MCF 10A (cell line): ENCODE measurements around the gene PHTF2. TPM values are rescaled to one million over a fixed set of nuclear protein-coding genes. Genes with fewer than 3 reads are reported as not detected.

Experiments
- BruUV-seq: library from RNA; stranded (reverse); fragments of 400-500 nt; replicated peaks from 2 replicates; lab custom pipeline; 2021; lab: Mats Ljungman, UMichigan
- CTCF ChIA-PET: fragments of 300-600 bp; sonication (Branson Sonifier 250); formaldehyde crosslinking; extraction: SDS; loops from one replicate; lab custom pipeline; 2021; ENCODE audit warnings: antibody characterized with exemption, inconsistent platforms; lab: Yijun Ruan, JAX
- POLR2A ChIA-PET: fragments of 300-600, 350-650 bp; sonication (Branson Sonifier 250); formaldehyde crosslinking; extraction: SDS; loops from one replicate; lab custom pipeline; 2020; ENCODE audit warnings: antibody characterized with exemption, inconsistent platforms; lab: Yijun Ruan, JAX
- DNase-seq: peaks from one replicate; pipeline ENCODE4 v3.0.0-alpha.2; 2018; ENCODE audit not compliant: unreplicated experiment
- H3K27ac Mint-ChIP-seq: one replicate; pipeline ENCODE4 v1.8.0; 2022; ENCODE audit warnings: mild to moderate bottlenecking, low read depth, mixed read lengths; ENCODE audit not compliant: unreplicated experiment
- H3K27me3 Mint-ChIP-seq: one replicate; pipeline ENCODE4 v1.8.0; 2022; ENCODE audit warnings: mixed read lengths; ENCODE audit not compliant: insufficient read depth, unreplicated experiment
- H3K36me3 Mint-ChIP-seq: one replicate; pipeline ENCODE4 v1.8.0; 2022; ENCODE audit warnings: mild to moderate bottlenecking, moderate library complexity, mixed read lengths; ENCODE audit not compliant: insufficient read depth, unreplicated experiment
- H3K4me1 Mint-ChIP-seq: one replicate; pipeline ENCODE4 v1.8.0; 2022; ENCODE audit warnings: mixed read lengths; ENCODE audit not compliant: insufficient read depth, unreplicated experiment
- H3K4me3 Mint-ChIP-seq: one replicate; pipeline ENCODE4 v1.8.0; 2022; ENCODE audit warnings: mild to moderate bottlenecking, moderate library complexity, mixed read lengths; ENCODE audit not compliant: unreplicated experiment
- H3K9me3 Mint-ChIP-seq: one replicate; pipeline ENCODE4 v1.8.0; 2022; ENCODE audit warnings: mixed read lengths; ENCODE audit not compliant: unreplicated experiment
- CTCF ChIP-seq: fragments of 200-600 bp; IDR thresholded peaks from one replicate; pipeline ENCODE4 v1.8.0; 2022; ENCODE audit warnings: antibody characterized with exemption, mild to moderate bottlenecking; ENCODE audit not compliant: unreplicated experiment
- intact Hi-C: fragments of 100-400 bp; cut with micrococcal nuclease; formaldehyde crosslinking; loops from 2 replicates; pipeline ENCODE4 v1.14.1; 2022
- total RNA-seq: library from RNA; stranded (reverse); gene quantifications from 2 replicates; pipeline ENCODE4 v1.2.3, GENCODE V29; 2022

Gene PHTF2
- total RNA-seq, 1 experiment from 2014 or later, result 16.0 TPM

DNA sequence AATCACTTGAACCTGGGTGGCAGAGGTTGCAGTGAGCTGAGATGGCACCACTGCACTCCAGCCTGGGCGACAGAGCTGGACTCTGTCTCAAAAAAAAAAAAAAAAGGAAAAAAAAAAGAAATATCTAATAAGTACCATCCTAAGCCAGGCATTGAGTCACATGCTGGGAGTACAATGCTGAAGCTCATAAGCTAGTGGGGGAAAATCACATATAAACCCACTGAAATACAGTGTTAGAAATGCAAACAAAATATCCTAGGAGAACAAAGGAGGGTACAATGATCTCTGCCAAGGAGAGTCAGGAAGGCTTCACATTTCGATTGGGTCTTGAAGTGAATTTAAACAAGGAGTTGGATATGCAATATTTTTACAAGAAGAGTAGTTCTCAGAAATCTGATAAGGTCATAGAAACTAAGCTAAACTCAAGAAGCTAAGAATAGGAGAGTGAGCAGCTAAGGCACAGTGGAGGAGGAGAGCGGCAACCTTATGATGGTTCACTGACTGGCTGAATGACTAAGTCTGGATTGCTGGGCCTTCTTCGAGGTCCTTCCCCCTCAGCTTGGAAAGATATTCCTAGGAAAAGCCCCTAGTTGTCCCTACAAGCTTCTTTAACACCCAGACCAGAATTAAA, 115.5 kb downstream of the PHTF2 start:
- H3K27me3 Mint-ChIP-seq, result no peaks in the 10 kb centered on the region
- BruUV-seq, result no TSS peak
- ChIA-PET CTCF (interaction anchor here (0.6 to 1.9 kb wide), 2 partner anchors 262 to 285 kb away, joined by 3 to 6 read pairs; no protein-coding TSS in a partner anchor), POLR2A (interaction anchor here (0.6 to 1.2 kb wide), 3 partner anchors 115 to 198 kb away, joined by 3 to 4 read pairs (median 3); no protein-coding TSS in a partner anchor)
- peaks cover 6% of the 10 kb centered on the region for H3K36me3 Mint-ChIP-seq
- TF ChIP-seq CTCF, result no peak
- no peaks in the 10 kb centered on the region for H3K9me3 Mint-ChIP-seq
- no peak for DNase-seq
- intact Hi-C loops, result no loop called here
- H3K4me1 Mint-ChIP-seq, result no peaks in the 10 kb centered on the region
- H3K4me3 Mint-ChIP-seq, result no peak overlapping the region
- H3K27ac Mint-ChIP-seq, result no peak overlapping the region

- intact Hi-C loops, result no loop called here
- TF ChIP-seq CTCF, result no peak
These were observed 119.1 kb downstream of the PHTF2 start for GRCh38 chr7:77917500-77918262.

GRCh38 chr7:77918676-77919075, 120.1 kb downstream of the PHTF2 start:
- CTCF ChIA-PET, result no interaction called here
- Mint-ChIP-seq H3K4me1 (no peaks in the 10 kb centered on the region), H3K36me3 (peaks cover 6% of the 10 kb centered on the region), H3K27me3 (no peaks in the 10 kb centered on the region), H3K27ac (no peak overlapping the region), H3K4me3 (no peak overlapping the region), H3K9me3 (no peaks in the 10 kb centered on the region)
- POLR2A ChIA-PET, result no interaction called here
- intact Hi-C loops, result no loop called here
- no TSS peak for BruUV-seq
- no peak for DNase-seq
- TF ChIP-seq CTCF, result no peak

More at GRCh38 chr7:77917500-77918262, 119.1 kb downstream of the PHTF2 start:
- ChIA-PET CTCF (interaction anchor here (0.7 to 1.3 kb wide), 2 partner anchors 103 to 266 kb away, joined by 3 to 4 read pairs; no protein-coding TSS in a partner anchor), POLR2A (interaction anchor here (1.4 kb wide), 1 partner anchor 10 kb away, joined by 4 read pairs; no protein-coding TSS in a partner anchor)
- no peak for DNase-seq
- no peaks in the 10 kb centered on the region for H3K9me3 Mint-ChIP-seq
- BruUV-seq, result no TSS peak
- H3K4me1 Mint-ChIP-seq, result no peaks in the 10 kb centered on the region
- peaks cover 6% of the 10 kb centered on the region for H3K36me3 Mint-ChIP-seq
- no peaks in the 10 kb centered on the region for H3K27me3 Mint-ChIP-seq
- H3K4me3 Mint-ChIP-seq, result no peak overlapping the region
- H3K27ac Mint-ChIP-seq, result no peak overlapping the region

DNA sequence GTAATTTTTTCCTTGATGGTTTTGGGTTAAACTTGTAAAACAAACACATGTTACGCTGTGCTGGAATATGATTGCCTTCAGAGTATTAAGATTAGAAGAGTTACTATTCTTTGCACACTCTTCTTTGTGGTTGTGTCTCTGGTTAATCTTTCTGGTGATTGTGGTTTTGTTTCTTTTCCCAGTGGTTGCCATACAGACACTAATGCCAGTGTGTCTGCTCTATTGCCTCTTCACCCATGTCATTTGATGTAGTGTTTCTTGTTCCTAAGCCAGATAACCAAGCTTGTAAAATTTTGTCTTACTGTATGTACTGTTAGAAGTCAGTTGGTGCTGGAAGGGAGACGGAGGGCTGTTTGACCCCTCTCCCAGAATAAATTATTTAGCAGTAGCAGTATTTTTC, 124.8 kb downstream of the PHTF2 start:
- DNase-seq, result no peak
- no peak overlapping the region for H3K4me3 Mint-ChIP-seq
- ChIA-PET POLR2A (interaction anchor here (1.0 kb wide), 1 partner anchor 9 kb away, joined by 3 read pairs; no protein-coding TSS in a partner anchor), CTCF (interaction anchor here (0.5 kb wide), 1 partner anchor 271 kb away, joined by 3 read pairs; no protein-coding TSS in a partner anchor)
- H3K27me3 Mint-ChIP-seq, result no peaks in the 10 kb centered on the region
- no TSS peak for BruUV-seq
- intact Hi-C loops, result no loop called here
- peaks cover 6% of the 10 kb centered on the region for H3K36me3 Mint-ChIP-seq
- no peaks in the 10 kb centered on the region for H3K9me3 Mint-ChIP-seq
- no peak overlapping the region for H3K27ac Mint-ChIP-seq
- no peak for TF ChIP-seq CTCF
- no peaks in the 10 kb centered on the region for H3K4me1 Mint-ChIP-seq
